Subcutaneous abdominal adipose tissue (tissue), 5 donors: ENCODE measurements around the gene NRG4.
A peak's percentile ranks its signal among the peaks of the same experiment; 100 is the strongest.
"Not testable (repeated sequence)": the region's sequence is repeated elsewhere in the genome, so short reads cannot be mapped to it uniquely, and the experiment has no call there.

Experiments used
- H3K27ac ChIP-seq: one replicate; pipeline ENCODE4 v1.7.0; 2013; ENCODE audit warnings: low read depth, mild to moderate bottlenecking, inconsistent platforms, low read length, moderate library complexity
- H3K27me3 ChIP-seq, 5 donors: one replicate each; pipeline ENCODE4 v1.7.0; 2013; ENCODE audit warnings: low read length in 5 of 5, inconsistent platforms in 1 of 5; ENCODE audit not compliant: control insufficient read depth in 5 of 5, insufficient read depth in 4 of 5
- H3K36me3 ChIP-seq, 5 donors: one replicate each; pipeline ENCODE4 v1.7.0; 2013; ENCODE audit warnings: low read length in 5 of 5; ENCODE audit not compliant: control insufficient read depth in 5 of 5, insufficient read depth in 5 of 5
- H3K4me1 ChIP-seq, 5 donors: one replicate each; pipeline ENCODE4 v1.7.0; 2013; ENCODE audit warnings: low read length in 5 of 5, mild to moderate bottlenecking in 3 of 5, moderate library complexity in 1 of 5; ENCODE audit not compliant: control insufficient read depth in 5 of 5, insufficient read depth in 5 of 5
- H3K4me3 ChIP-seq, 5 donors: one replicate each; pipeline ENCODE4 v1.7.0; 2013; ENCODE audit warnings: low read length in 5 of 5, low read depth in 1 of 5
- H3K9ac ChIP-seq, 5 donors: one replicate each; pipeline ENCODE4 v1.7.0; 2013; ENCODE audit warnings: low read length in 5 of 5, mild to moderate bottlenecking in 4 of 5, moderate library complexity in 3 of 5
- H3K9me3 ChIP-seq, 5 donors: one replicate each; pipeline ENCODE4 v1.7.0; 2013; ENCODE audit warnings: low read length in 5 of 5; ENCODE audit not compliant: control insufficient read depth in 5 of 5
- donor health status: healthy.
- donor health status: healthy.
- donor health status: healthy.
- donor health status: healthy.
- donor health status: healthy.

The NRG4 gene, protein sequence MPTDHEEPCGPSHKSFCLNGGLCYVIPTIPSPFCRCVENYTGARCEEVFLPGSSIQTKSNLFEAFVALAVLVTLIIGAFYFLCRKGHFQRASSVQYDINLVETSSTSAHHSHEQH

GRCh38 chr15:76011627-76012551 is at the start of gene NRG4:
NRG4 (minus strand) TSS chr15:76012424; CDS start chr15:76011230, 1,194 bp downstream.
- Histone ChIP-seq H3K36me3 (no peaks in the 10 kb centered on the region), H3K27ac (no peak within 1 kb of the TSS), H3K9me3 (no peaks in the 10 kb centered on the region), H3K4me3 (peak within 1 kb of the TSS in 2 of 5 donors; percentile 42 to 47), H3K9ac (peak within 1 kb of the TSS in 1 of 5 donors; percentile 1), H3K4me1 (peaks cover 0 to 5% (median 0%) of the 10 kb centered on the region in 5 donors), H3K27me3 (no peaks in the 10 kb centered on the region)

- Histone ChIP-seq H3K4me3 (no peak overlapping the region), H3K9ac (no peak overlapping the region), H3K36me3 (no peaks in the 10 kb centered on the region), H3K4me1 (peaks cover 0 to 22% (median 19%) of the 10 kb centered on the region in 5 donors), H3K27me3 (peaks cover 6 to 38% (median 16%) of the 10 kb centered on the region in 5 donors), H3K9me3 (no peaks in the 10 kb centered on the region), H3K27ac (no peak overlapping the region)
These were observed 49.5 kb upstream of the NRG4 start for GRCh38 chr15:76061700-76062099.

- Histone ChIP-seq H3K4me1 (peaks cover 0 to 22% (median 19%) of the 10 kb centered on the region in 5 donors), H3K9me3 (no peaks in the 10 kb centered on the region), H3K27me3 (peaks cover 6 to 39% (median 16%) of the 10 kb centered on the region in 5 donors), H3K9ac (peak overlapping the region in 1 of 5 donors; percentile 62), H3K4me3 (peak overlapping the region; percentile 42 to 73 (median 61)), H3K36me3 (no peaks in the 10 kb centered on the region), H3K27ac (no peak overlapping the region)
These were observed 48.1 kb upstream of the NRG4 start for GRCh38 chr15:76060118-76060989.

- peaks cover 6 to 35% (median 16%) of the 10 kb centered on the region in 5 donors for H3K27me3 ChIP-seq
- H3K9me3 ChIP-seq: no peaks in the 10 kb centered on the region
- H3K9ac ChIP-seq: peak within 1 kb of the TSS in 1 of 5 donors; percentile 62
- no peak within 1 kb of the TSS for H3K27ac ChIP-seq
- peaks cover 0 to 22% (median 19%) of the 10 kb centered on the region in 5 donors for H3K4me1 ChIP-seq
- H3K4me3 ChIP-seq: peak within 1 kb of the TSS; percentile 60 to 75 (median 62)
- no peaks in the 10 kb centered on the region for H3K36me3 ChIP-seq
These were observed 47.3 kb upstream of the NRG4 start, which contains the start of gene TMEM266 for GRCh38 chr15:76059320-76060117. TMEM266 (plus strand) TSS chr15:76059985; CDS start chr15:76134264, 74,279 bp downstream.

- Histone ChIP-seq H3K9ac (peak overlapping the region in 1 of 5 donors; percentile 31), H3K27me3 (peaks cover 4 to 33% (median 16%) of the 10 kb centered on the region in 5 donors)
These were observed 46.6 kb upstream of the NRG4 start for GRCh38 chr15:76058714-76059319.

DNA sequence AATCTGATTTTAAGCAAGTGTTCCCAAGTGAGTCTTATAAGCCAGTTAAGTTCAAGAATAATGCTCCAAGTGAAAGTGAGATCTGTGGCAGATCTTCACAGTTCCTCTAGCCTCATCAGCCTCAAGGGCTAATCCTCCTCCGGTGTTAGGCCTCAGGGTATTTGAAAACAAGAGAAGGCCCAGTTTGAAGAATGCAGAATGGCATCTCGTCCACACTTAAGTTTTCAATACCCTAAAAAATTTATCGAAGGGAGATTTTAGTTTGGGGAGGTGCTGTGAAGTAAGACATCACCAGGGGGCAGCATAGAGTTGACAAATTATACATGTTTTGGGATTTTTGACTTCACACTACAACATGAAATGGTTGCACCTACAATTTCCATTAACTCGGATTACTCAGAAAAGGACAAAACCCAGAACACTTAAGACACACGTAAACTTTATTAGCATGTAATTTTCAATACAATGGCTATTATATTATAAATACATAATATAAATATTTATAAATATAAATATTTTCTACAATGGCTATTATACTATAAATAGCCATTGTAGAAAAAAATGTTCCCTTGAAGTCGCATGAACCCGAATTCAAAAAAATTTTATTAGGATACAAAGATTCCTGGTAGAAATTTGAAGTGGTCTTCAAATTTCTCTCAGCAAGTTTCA is 45.2 kb upstream of the NRG4 start:
- Histone ChIP-seq H3K4me1 (peaks cover 0 to 22% (median 19%) of the 10 kb centered on the region in 5 donors), H3K36me3 (no peaks in the 10 kb centered on the region), H3K27me3 (peaks cover 3 to 25% (median 16%) of the 10 kb centered on the region in 5 donors), H3K9ac (peak overlapping the region in 1 of 5 donors; percentile 58), H3K9me3 (no peaks in the 10 kb centered on the region), H3K27ac (no peak overlapping the region), H3K4me3 (peak overlapping the region in 1 of 5 donors; percentile 43)

More at GRCh38 chr15:76058714-76059319, 46.6 kb upstream of the NRG4 start:
- Histone ChIP-seq H3K4me1 (peaks cover 0 to 22% (median 19%) of the 10 kb centered on the region in 5 donors), H3K4me3 (peak overlapping the region; percentile 48 to 75 (median 62)), H3K9me3 (no peaks in the 10 kb centered on the region), H3K36me3 (no peaks in the 10 kb centered on the region), H3K27ac (no peak overlapping the region)

DNA sequence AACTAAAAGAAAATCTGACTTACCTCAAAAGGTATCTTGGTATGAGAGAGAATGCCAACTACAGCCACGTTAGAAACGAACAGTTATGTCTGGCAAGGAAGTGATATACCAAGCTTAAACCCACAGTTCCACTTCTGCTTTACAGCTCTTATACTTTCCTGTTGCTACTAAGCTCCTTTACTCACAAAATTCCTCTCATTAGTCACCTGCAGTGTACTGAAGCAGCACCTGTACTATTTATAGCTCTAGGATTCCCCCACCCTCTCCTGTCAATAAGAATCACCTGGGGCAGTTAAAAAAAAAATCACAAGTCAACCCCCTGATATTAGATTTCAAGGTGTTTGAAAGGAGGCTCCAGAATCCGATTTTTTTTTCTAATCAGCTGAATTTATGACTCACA is 44.7 kb upstream of the NRG4 start:
- H3K27me3 ChIP-seq: peaks cover 3 to 23% (median 16%) of the 10 kb centered on the region in 5 donors
- peak overlapping the region in 1 of 5 donors; percentile 58 for H3K9ac ChIP-seq

DNA sequence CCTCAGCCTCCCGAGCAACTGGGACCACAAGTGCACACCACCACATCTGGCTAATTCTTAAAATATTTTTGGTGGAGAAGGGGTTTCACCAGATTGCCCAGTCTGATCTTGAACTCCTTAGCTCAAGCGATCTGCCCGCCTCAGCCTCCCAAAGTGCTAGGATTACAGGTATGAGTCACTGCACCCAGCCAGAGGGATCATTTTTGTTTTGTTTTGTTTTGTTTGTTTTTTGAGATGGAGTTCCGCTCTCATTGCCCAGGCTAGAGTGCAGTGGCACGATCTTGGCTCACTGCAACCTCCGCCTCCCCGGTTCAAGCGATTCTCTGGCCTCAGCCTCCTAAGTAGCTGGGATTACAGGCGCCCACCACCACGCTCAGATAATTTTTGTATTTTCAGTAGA is 42.0 kb upstream of the NRG4 start:
- H3K36me3 ChIP-seq, H3K4me3 ChIP-seq, H3K27ac ChIP-seq, H3K9me3 ChIP-seq, H3K9ac ChIP-seq: not testable (repeated sequence)
- Histone ChIP-seq H3K4me1 (peaks cover 0 to 13% (median 10%) of the 10 kb centered on the region in 5 donors), H3K27me3 (peaks cover 3 to 15% (median 9%) of the 10 kb centered on the region in 5 donors)

More for the DNA sequence above, 44.7 kb upstream of the NRG4 start:
- Histone ChIP-seq H3K27ac (no peak overlapping the region), H3K4me1 (peaks cover 0 to 22% (median 19%) of the 10 kb centered on the region in 5 donors), H3K36me3 (no peaks in the 10 kb centered on the region), H3K9me3 (no peaks in the 10 kb centered on the region), H3K4me3 (no peak overlapping the region)
